A172 (cell line): ENCODE results near the gene FPR3. TPM values are rescaled to one million over a fixed set of nuclear protein-coding genes. Genes with fewer than 3 reads are reported as not detected.
A peak's percentile ranks its signal among the peaks of the same experiment; 100 is the strongest.

Source experiments
- DNase-seq: peaks from one replicate; pipeline ENCODE4 v3.0.0-alpha.2; 2015; ENCODE audit warnings: low spot score
- total RNA-seq: library from RNA; depleted of rRNA; stranded (reverse); fragments of >200 nt; shearing (Covaris generic); gene quantifications from 2 replicates; pipeline ENCODE4 v1.2.3, GENCODE V29; 2014

The FPR3 gene
- total RNA-seq, 1 experiment from 2014 or later: not detected

GRCh38 chr19:51807111-51807701 is 12.2 kb downstream of the FPR3 start:
- peak; percentile 20 for DNase-seq

DNA sequence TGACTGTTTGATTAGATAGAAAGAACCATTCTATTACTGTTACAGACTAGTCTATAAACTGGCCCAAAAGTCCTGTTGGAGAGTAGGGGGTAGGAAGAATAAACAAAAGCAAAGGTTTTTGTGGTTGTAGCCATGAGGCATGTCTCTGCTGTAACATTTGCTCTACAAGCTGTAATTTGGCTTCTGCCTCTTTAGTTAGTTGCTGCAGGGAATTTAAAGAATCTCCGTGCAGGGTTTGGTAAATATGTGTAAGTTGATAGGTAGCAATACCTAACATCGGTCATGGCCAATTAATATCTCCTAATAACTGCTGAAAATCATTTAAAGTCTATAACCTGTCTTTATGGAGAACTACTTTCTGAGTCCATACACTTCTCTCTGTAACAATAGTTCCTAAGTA is 13.0 kb downstream of the FPR3 start:
- no peak for DNase-seq

DNA sequence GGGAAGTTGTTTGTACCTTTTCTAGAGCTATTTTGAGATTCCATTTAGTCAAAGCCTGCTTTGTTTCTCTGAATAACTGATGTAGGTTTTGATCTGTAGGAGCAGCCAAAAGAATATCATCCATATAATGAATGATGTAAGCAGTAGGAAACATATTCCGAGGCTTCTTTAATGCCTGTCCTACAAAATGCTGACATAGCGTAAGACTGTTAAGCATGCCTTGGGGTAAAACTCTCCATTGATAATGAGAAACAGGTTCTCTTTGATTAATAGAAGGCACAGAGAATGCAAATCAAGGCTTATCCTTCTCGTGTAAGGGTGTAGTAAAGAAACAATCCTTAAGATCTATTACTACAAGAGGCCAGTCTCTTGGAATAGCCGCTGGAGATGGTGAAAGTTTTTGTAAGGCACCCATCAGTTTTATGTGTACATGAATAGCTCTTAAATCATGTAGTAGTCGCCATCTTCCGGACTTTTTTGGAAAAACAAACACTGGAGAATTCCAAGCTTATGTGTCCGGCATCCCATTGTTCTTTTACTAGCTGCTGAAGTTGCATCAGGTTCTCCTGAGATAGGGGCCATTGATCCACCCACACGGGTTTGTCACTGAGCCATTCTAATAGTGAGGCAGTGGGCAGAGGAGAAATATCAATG is 13.5 kb downstream of the FPR3 start:
- DNase-seq: peak; percentile 31

DNA sequence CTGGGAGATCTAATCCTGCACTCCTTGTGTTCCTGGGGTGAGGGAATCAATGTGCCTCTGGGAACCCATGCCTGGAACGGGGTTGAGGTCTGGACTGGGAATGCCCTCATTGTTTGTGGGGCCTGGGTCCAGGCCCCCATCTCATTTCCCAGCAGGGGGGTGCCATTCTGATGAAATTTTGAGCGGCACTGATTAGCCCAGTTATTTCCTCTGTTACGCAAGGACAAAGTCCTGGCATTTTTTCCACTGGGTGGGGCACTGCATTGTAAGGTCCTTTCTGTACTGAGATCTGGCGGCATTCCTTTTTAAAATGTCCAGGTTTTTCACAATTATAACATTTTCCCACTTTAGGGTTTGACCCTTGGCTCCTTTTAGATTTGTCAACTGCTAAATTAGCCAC is 14.8 kb downstream of the FPR3 start:
- DNase-seq: no peak

DNA sequence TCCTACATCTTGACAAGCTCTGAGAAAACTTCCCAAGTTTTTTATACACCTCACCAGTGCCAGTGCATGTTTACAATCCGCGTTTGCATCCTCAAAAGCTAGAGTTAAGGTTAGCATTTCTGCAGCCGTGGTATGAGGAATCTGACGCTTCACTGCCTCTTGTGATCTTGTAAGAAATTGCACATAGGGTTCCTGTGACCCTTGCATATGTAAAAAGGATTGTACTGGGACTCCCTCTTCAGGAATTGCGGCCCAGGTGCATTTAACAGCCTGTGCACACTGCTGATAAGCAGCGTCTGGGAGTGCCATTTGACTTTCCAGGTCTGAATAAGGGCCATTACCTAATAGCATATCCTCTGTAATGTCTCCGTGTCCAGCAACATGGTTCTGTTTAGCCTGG is 15.3 kb downstream of the FPR3 start:
- peak; percentile 27 for DNase-seq

DNA sequence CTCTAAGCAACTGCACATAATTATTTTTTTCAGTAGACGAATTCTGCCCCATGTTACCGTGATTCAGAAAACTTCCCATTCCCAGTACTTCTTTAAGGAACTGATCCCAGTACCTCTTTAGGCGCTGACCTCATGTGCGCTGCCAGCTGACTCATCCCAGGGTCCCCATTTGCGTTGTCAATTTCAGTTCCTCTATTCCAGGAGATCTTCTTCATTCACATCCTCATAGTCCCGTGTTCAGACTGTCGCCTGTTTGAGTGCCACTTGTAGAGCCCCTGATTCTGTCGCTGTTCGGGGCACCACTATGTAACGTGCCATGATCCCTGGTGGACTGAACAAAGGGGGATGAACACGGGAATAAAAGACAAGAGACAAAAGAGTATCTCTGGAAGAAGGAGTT is 16.4 kb downstream of the FPR3 start:
- no peak for DNase-seq

DNA sequence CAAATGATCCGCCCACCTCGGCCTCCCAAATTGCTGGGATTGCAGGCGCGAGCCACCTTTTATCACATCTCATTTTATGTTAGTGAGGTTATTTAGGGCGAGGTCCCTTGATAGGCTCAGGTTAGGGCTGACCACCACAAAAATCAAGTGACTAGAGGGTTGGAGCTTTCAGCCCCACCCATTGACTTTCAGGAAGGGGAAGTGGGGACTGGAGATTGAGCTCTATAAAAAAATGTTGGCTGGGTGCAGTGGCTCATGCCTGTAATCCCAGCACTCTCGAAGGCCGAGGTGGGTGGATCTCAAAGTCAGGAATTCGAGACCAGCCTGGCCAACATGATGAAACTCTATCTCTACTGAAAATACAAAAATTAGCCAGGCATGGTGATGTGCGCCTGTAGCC is 20.1 kb downstream of the FPR3 start:
- no peak for DNase-seq

- DNase-seq: no peak
Observed at GRCh38 chr19:51816711-51817110, 21.8 kb downstream of the FPR3 start.

- DNase-seq: no peak
Observed at GRCh38 chr19:51820011-51820410, 25.1 kb downstream of the FPR3 start.

- DNase-seq: no peak
Observed at GRCh38 chr19:51820831-51821446, 26.0 kb downstream of the FPR3 start.

- DNase-seq: no peak
Observed at GRCh38 chr19:51821456-51821855, 26.5 kb downstream of the FPR3 start.

DNA sequence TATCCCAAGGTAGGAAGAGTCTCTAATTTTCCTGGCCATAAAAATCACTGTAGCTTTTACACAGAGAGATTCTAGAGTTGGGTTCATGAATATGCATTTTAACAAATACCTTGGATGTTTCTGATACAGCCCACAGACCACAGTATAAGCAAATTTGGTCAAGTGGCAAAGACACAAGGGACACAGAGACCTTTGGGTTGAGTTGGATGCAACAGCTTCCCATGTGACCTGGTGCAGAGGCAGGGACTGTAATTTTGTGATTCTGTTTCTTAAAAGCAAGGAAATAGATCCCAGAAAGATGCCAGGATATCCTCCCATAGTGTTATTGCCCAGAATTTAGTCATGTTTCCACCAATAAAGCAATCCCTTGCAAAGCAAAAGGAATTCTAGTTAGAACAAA is 27.0 kb downstream of the FPR3 start:
- no peak for DNase-seq

- DNase-seq: no peak
Observed at GRCh38 chr19:51822325-51822724, 27.4 kb downstream of the FPR3 start.

- DNase-seq: no peak
Observed at GRCh38 chr19:51822946-51823345, 28.0 kb downstream of the FPR3 start.

- DNase-seq: no peak
Observed at GRCh38 chr19:51824281-51825005, 29.5 kb downstream of the FPR3 start.

DNA sequence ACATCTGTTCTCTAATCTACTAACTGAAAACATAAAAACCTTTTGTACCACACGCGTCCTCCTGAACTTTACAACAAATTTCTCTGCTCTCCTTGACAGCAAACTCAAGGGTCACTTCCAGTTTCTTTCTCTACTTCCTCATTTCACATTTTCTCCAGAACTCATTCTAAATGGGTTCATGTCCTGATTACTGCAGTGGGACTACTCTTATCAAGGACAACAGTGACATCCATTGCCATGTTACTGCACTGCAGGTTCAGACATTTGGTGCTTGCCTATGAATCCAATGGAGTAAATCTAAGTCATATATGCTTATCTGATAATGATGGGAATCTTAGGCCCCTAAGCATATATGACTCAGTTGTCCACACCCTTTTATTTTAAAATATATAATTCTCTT is 35.3 kb downstream of the FPR3 start:
- no peak for DNase-seq

GRCh38 chr19:51837145-51837544 is 42.2 kb downstream of the FPR3 start:
- no peak for DNase-seq

DNA sequence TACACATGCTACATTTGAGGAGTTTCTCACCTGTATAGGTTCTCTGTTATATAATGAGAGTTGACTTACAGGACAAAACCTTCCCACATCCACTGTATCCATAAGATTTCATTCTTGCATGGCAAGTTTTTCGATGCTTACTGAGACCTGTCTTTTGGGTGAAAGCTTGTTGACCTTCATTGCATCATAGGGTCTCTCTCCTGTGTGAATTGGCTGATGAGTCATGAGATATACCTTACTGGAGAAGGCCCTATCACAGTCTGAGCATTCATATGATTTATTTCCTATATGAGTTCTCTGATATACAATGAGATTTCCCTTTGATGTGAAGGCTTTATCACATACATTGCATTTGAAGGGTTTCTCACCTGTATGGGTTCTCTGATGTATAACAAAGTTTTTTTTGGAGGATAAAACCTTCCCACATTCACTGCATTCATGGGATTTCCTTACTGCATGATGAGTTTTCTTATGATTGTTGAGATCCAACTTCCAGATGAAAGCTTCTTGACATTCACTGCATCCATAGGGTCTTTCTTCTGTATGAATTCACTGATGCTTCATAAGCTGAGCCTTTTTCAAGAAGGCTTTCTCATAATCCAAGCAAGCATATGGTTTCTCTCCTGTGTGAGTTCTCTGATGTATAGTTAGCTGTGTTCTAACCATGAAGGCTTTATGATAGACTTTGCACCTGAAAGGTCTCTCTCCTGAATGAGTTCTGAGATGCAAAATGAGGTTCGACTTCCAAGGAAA is 67.1 kb downstream of the FPR3 start:
- DNase-seq: no peak

DNA sequence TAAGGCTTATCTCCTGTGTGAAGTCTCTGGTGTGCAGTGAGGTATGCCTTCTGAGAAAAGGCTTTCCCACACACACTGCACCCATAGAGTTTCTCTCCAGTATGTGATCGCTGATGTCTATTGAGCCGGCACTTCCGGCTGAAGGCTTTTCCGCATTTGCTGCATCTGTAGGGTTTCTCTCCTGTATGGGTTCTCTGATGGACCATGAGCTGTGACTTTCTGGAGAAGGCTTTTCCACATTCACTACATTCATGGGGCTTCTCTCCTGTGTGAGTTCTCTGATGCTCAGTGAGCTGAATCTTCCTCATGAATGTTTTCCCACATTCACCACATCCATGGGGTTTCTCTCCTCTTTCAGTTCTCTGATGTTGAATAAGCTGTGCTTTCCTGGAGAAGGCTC is 78.1 kb downstream of the FPR3 start:
- no peak for DNase-seq
